NCI-H524 treated with DMSO at 0.1 percent for 48 hours (cell line): ENCODE data around the gene RNF225.
A peak's percentile ranks its signal among the peaks of the same experiment; 100 is the strongest.
"Not testable (repeated sequence)": the region's sequence is repeated elsewhere in the genome, so short reads cannot be mapped to it uniquely, and the experiment has no call there.

Experiments used
- DNase-seq: peaks from one replicate; lab custom pipeline; 2025; lab: John Stamatoyannopoulos, UW

RNF225 gene

GRCh38 chr19:58387338-58388174 is 7.9 kb upstream of the RNF225 start:
- DNase-seq, result no peak

GRCh38 chr19:58388175-58388526 is 7.3 kb upstream of the RNF225 start:
- no peak for DNase-seq

- DNase-seq, result no peak
Measured at GRCh38 chr19:58392945-58393724, 2.3 kb upstream of the RNF225 start.

- no peak for DNase-seq
Measured at GRCh38 chr19:58393725-58394033, 1.8 kb upstream of the RNF225 start.

- no peak for DNase-seq
Measured at GRCh38 chr19:58394821-58395219, 636 bp upstream of the RNF225 start.

- DNase-seq, result no peak
Measured at GRCh38 chr19:58395979-58396627, 647 bp downstream of the RNF225 start.

GRCh38 chr19:58396691-58397532 is 1.5 kb downstream of the RNF225 start:
- DNase-seq, result no peak

- no peak for DNase-seq
Measured at GRCh38 chr19:58397533-58398037, 2.1 kb downstream of the RNF225 start.

- no peak for DNase-seq
Measured at GRCh38 chr19:58398087-58398486, 2.6 kb downstream of the RNF225 start.

- no peak for DNase-seq
Measured at GRCh38 chr19:58398545-58398944, 3.1 kb downstream of the RNF225 start.

- no peak for DNase-seq
Measured at GRCh38 chr19:58399903-58400302, 4.4 kb downstream of the RNF225 start.

- no peak for DNase-seq
Measured at GRCh38 chr19:58400316-58400915, 5.0 kb downstream of the RNF225 start.

- DNase-seq, result peak; percentile 96
Measured at GRCh38 chr19:58400916-58401839, 5.7 kb downstream of the RNF225 start.

GRCh38 chr19:58401840-58402421 is 6.5 kb downstream of the RNF225 start:
- no peak for DNase-seq

- not testable (repeated sequence) for DNase-seq
Measured at GRCh38 chr19:58403920-58404478, 8.5 kb downstream of the RNF225 start.

GRCh38 chr19:58406818-58407657 is 11.6 kb downstream of the RNF225 start:
- DNase-seq, result no peak

GRCh38 chr19:58407658-58408151 is 12.2 kb downstream of the RNF225 start:
- no peak for DNase-seq
